ENCODE measurements around the gene RESF1. TPM values are rescaled to one million over a fixed set of nuclear protein-coding genes. Genes with fewer than 3 reads are reported as not detected.

The RESF1 gene
- total RNA-seq, 1 experiment from 2014 or later = 14.8 TPM

- Histone ChIP-seq H3F3A (ENCODE audit: low read length, unreplicated experiment) (no peaks in the 10 kb centered on the region), H3K4me3 (ENCODE audit: low read length) (no peak overlapping the region), H3K27me3 (ENCODE audit: low read length) (no peaks in the 10 kb centered on the region), H3K9me3 (ENCODE audit: low read length) (no peaks in the 10 kb centered on the region), H3K9me2 (replicated peaks; ENCODE audit: low read length) (no peaks in the 10 kb centered on the region), H4K20me1 (ENCODE audit: low read length) (no peaks in the 10 kb centered on the region), H3K36me3 (ENCODE audit: low read depth, low read length) (no peaks in the 10 kb centered on the region), H3K79me2 (ENCODE audit: low read length) (no peaks in the 10 kb centered on the region), H3K27ac (ENCODE audit: low read length) (no peak overlapping the region), H3K4me1 (ENCODE audit: insufficient read depth, low read length) (no peaks in the 10 kb centered on the region), H3K9ac (ENCODE audit: low read length) (no peak overlapping the region), H2AFZ (ENCODE audit: low read length) (no peak overlapping the region), H3K4me2 (ENCODE audit: low read length) (no peak overlapping the region)
- BruUV-seq (replicated peaks) = no TSS peak
- intact Hi-C loops (cut with micrococcal nuclease) = no loop called here
- ATAC-seq = no peak
- no peak for DNase-seq
- CTCF ChIA-PET = no interaction called here
- POLR2A ChIA-PET (ENCODE audit: unreplicated experiment) = no interaction called here
- TF ChIP-seq EZH2phosphoT487 (IDR thresholded peaks at IDR 0.05; ENCODE audit: borderline replicate concordance, low read length) = no peak
- no peak for TF ChIP-seq CTCF (conservative IDR thresholded peaks at IDR 0.05; ENCODE audit: low read depth, low read length)
- no peak for TF ChIP-seq EZH2 (IDR thresholded peaks at IDR 0.05; ENCODE audit: low read length, unreplicated experiment)
These were observed 41.3 kb downstream of the RESF1 start for GRCh38 chr12:32000373-32001005.

DNA sequence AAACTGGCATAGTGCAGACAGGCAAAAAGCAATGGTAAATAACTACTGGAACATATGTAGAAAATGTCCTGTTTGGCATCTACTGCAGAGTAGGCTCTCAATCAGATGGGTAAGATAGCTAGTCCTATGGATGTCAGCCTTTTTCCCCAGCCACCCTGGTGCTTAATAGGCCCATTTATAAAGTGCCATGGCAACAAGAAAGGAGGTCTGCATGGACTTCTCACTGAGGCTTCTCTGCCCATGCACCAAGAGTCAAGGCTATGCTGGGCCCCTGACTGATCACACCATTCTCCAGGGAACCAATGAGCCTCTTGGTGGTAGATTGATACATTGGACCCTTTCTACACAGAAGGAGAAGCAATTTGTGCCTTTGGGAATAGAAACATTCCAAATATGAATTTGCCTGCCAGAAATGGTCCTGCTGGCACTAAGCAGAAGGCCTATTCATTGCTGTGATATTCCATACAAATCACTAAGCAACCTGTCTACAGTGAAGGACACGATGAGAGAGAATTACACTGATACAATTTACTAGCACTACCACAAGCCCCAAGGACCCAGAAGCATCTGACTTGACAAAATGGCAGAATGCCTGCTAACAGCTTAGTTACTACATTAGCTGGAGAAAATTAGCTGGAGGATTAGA, 43.8 kb downstream of the RESF1 start:
- Histone ChIP-seq H2AFZ (ENCODE audit: low read length) (no peak overlapping the region), H3K9ac (ENCODE audit: low read length) (no peak overlapping the region), H3K9me2 (replicated peaks; ENCODE audit: low read length) (no peaks in the 10 kb centered on the region), H3K9me3 (ENCODE audit: low read length) (no peaks in the 10 kb centered on the region), H3K27me3 (ENCODE audit: low read length) (no peaks in the 10 kb centered on the region), H3K4me2 (ENCODE audit: low read length) (no peak overlapping the region), H3K36me3 (ENCODE audit: low read depth, low read length) (no peaks in the 10 kb centered on the region), H3K79me2 (ENCODE audit: low read length) (no peaks in the 10 kb centered on the region), H3K4me3 (ENCODE audit: low read length) (no peak overlapping the region), H3K4me1 (ENCODE audit: insufficient read depth, low read length) (no peaks in the 10 kb centered on the region), H3K27ac (ENCODE audit: low read length) (no peak overlapping the region), H4K20me1 (ENCODE audit: low read length) (no peaks in the 10 kb centered on the region), H3F3A (ENCODE audit: low read length, unreplicated experiment) (no peaks in the 10 kb centered on the region)
- POLR2A ChIA-PET (ENCODE audit: unreplicated experiment) = interaction anchor here (0.5 kb wide), 1 partner anchor 103 kb away, joined by 3 read pairs; no protein-coding TSS in a partner anchor
- ATAC-seq (no peak), DNase-seq (no peak)
- CTCF ChIA-PET = no interaction called here
- TF ChIP-seq EZH2 (IDR thresholded peaks at IDR 0.05; ENCODE audit: low read length, unreplicated experiment) (no peak), CTCF (conservative IDR thresholded peaks at IDR 0.05; ENCODE audit: low read depth, low read length) (no peak), EZH2phosphoT487 (IDR thresholded peaks at IDR 0.05; ENCODE audit: borderline replicate concordance, low read length) (no peak)
- no TSS peak for BruUV-seq (replicated peaks)
- intact Hi-C loops (cut with micrococcal nuclease) = no loop called here

DNA sequence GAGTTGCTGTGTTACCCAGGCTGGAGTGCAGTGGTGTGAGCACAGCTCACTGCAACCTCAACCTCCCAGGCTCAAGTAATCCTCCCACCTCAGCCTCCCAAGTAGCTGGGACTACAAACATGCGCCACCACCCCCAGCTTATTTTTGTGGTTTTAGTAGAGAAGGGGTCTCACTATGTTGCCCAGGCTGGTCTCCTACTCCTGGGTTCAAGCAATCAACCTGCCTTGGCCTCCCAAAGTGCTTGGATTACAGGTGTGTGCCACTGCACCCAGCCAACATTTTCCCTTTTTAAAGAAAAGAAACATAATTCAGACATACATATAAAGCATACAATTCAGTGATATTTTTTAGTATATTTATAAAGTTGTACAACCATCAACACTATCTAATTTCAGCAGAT, 44.4 kb downstream of the RESF1 start:
- Histone ChIP-seq H3K9me3 (ENCODE audit: low read length) (no peaks in the 10 kb centered on the region), H2AFZ (ENCODE audit: low read length) (no peak overlapping the region), H3K4me3 (ENCODE audit: low read length) (no peak overlapping the region), H3K9ac (ENCODE audit: low read length) (no peak overlapping the region), H3K4me1 (ENCODE audit: insufficient read depth, low read length) (no peaks in the 10 kb centered on the region), H4K20me1 (ENCODE audit: low read length) (no peaks in the 10 kb centered on the region), H3K27ac (ENCODE audit: low read length) (no peak overlapping the region), H3K9me2 (replicated peaks; ENCODE audit: low read length) (no peaks in the 10 kb centered on the region), H3K79me2 (ENCODE audit: low read length) (no peaks in the 10 kb centered on the region), H3F3A (ENCODE audit: low read length, unreplicated experiment) (no peaks in the 10 kb centered on the region), H3K27me3 (ENCODE audit: low read length) (no peaks in the 10 kb centered on the region), H3K4me2 (ENCODE audit: low read length) (no peak overlapping the region), H3K36me3 (ENCODE audit: low read depth, low read length) (no peaks in the 10 kb centered on the region)
- DNase-seq (no peak), ATAC-seq (no peak)
- CTCF ChIA-PET = no interaction called here
- TF ChIP-seq EZH2 (IDR thresholded peaks at IDR 0.05; ENCODE audit: low read length, unreplicated experiment) (no peak), EZH2phosphoT487 (IDR thresholded peaks at IDR 0.05; ENCODE audit: borderline replicate concordance, low read length) (no peak), CTCF (conservative IDR thresholded peaks at IDR 0.05; ENCODE audit: low read depth, low read length) (no peak)
- POLR2A ChIA-PET (ENCODE audit: unreplicated experiment) = no interaction called here
- intact Hi-C loops (cut with micrococcal nuclease) = no loop called here
- no TSS peak for BruUV-seq (replicated peaks)

Data from PC-3 (cell line).